ENCODE measurements around the gene DNAJB9.

DNA sequence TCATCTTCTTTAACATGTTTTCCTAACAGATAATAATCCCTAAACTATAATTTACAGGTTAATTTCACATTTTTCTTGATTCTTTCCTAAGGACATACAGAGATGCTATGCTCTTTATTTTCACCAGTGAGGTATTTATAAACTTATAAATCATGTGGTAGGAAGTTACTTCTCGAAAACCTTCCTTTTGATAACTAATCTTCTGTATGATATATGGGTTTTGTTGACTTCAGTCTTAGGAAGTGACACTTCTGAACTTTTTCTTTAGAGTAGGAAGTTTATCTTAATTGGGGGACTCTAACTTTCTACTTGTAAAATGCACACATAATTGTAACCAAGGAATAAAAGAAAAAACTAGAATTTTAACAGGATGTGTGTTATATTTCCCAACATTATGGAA, 33.9 kb upstream of the DNAJB9 start:
- TF ChIP-seq ZFP37 (tag by site-specific recombination; IDR thresholded peaks at IDR 0.05) = no peak
- TF ChIP-seq YY1 (tag by site-specific recombination; IDR thresholded peaks at IDR 0.05) = no peak
- TF ChIP-seq CTCF (tag by site-specific recombination; IDR thresholded peaks at IDR 0.05) = no peak
- TF ChIP-seq KLF1 (tag by site-specific recombination; IDR thresholded peaks at IDR 0.05) = no peak
- no peak for TF ChIP-seq ZNF510 (tag by site-specific recombination; IDR thresholded peaks at IDR 0.05; ENCODE audit: insufficient replicate concordance)
- TF ChIP-seq SCRT1 (tag by site-specific recombination; IDR thresholded peaks at IDR 0.05; ENCODE audit: borderline replicate concordance) = no peak
- TF ChIP-seq ZNF274 (IDR thresholded peaks at IDR 0.05; ENCODE audit: low read length) = no peak
- TF ChIP-seq ZNF274 (tag by site-specific recombination; IDR thresholded peaks at IDR 0.05; ENCODE audit: borderline replicate concordance) = no peak
- no peak for TF ChIP-seq ZNF280D (tag by site-specific recombination; IDR thresholded peaks at IDR 0.05)
- no peak for TF ChIP-seq SP3 (tag by site-specific recombination; IDR thresholded peaks at IDR 0.05)
- no peak for TF ChIP-seq ZNF335 (tag by site-specific recombination; conservative IDR thresholded peaks at IDR 0.05)
